ENCODE measurements around the gene TRMT112. TPM values are rescaled to one million over a fixed set of nuclear protein-coding genes. Genes with fewer than 3 reads are reported as not detected.
A peak's percentile ranks its signal among the peaks of the same experiment; 100 is the strongest.

TRMT112 gene
- total and polyA plus RNA-seq, 10 of the 15 experiments (the other 5 are each of a cell fraction or from before 2014, with no cell fraction given), result 212 to 455 (median 308) TPM

- TF ChIP-seq, protein P1, sequence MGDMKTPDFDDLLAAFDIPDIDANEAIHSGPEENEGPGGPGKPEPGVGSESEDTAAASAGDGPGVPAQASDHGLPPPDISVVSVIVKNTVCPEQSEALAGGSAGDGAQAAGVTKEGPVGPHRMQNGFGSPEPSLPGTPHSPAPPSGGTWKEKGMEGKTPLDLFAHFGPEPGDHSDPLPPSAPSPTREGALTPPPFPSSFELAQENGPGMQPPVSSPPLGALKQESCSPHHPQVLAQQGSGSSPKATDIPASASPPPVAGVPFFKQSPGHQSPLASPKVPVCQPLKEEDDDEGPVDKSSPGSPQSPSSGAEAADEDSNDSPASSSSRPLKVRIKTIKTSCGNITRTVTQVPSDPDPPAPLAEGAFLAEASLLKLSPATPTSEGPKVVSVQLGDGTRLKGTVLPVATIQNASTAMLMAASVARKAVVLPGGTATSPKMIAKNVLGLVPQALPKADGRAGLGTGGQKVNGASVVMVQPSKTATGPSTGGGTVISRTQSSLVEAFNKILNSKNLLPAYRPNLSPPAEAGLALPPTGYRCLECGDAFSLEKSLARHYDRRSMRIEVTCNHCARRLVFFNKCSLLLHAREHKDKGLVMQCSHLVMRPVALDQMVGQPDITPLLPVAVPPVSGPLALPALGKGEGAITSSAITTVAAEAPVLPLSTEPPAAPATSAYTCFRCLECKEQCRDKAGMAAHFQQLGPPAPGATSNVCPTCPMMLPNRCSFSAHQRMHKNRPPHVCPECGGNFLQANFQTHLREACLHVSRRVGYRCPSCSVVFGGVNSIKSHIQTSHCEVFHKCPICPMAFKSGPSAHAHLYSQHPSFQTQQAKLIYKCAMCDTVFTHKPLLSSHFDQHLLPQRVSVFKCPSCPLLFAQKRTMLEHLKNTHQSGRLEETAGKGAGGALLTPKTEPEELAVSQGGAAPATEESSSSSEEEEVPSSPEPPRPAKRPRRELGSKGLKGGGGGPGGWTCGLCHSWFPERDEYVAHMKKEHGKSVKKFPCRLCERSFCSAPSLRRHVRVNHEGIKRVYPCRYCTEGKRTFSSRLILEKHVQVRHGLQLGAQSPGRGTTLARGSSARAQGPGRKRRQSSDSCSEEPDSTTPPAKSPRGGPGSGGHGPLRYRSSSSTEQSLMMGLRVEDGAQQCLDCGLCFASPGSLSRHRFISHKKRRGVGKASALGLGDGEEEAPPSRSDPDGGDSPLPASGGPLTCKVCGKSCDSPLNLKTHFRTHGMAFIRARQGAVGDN (IDR thresholded peaks at IDR 0.05), result no peak
- peak in 1 of 2 experiments; percentile 37; a peak in 2 of 4 replicates for TF ChIP-seq BHLHE40 (IDR thresholded peaks at IDR 0.05; ENCODE audit: borderline replicate concordance in 1 of 2, low read depth in 2 of 2, low read length in 1 of 2)
- no peak for TF ChIP-seq ZNF384 (IDR thresholded peaks at IDR 0.05; ENCODE audit: borderline replicate concordance, low read depth, low read length)
- no peak for TF ChIP-seq JUND (IDR thresholded peaks at IDR 0.05; ENCODE audit: low read depth, low read length)
- TF ChIP-seq, protein P2, sequence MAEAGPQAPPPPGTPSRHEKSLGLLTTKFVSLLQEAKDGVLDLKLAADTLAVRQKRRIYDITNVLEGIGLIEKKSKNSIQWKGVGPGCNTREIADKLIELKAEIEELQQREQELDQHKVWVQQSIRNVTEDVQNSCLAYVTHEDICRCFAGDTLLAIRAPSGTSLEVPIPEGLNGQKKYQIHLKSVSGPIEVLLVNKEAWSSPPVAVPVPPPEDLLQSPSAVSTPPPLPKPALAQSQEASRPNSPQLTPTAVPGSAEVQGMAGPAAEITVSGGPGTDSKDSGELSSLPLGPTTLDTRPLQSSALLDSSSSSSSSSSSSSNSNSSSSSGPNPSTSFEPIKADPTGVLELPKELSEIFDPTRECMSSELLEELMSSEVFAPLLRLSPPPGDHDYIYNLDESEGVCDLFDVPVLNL (IDR thresholded peaks at IDR 0.05; ENCODE audit: low read depth, low read length), result no peak
- TF ChIP-seq SREBF2 (IDR thresholded peaks at IDR 0.05; ENCODE audit: low read length), result no peak
- TF ChIP-seq POLR2A (IDR thresholded peaks at IDR 0.05; ENCODE audit: low read depth, low read length), result 0 out of 2 replicates have a peak, but pooled peaks have one; percentile 47
- TF ChIP-seq ZBTB11 (CRISPR knock-in tag; IDR thresholded peaks at IDR 0.05), result no peak
- peak; percentile 31; the same call in 1 of the 2 replicates for TF ChIP-seq HDAC2 (IDR thresholded peaks at IDR 0.05)
- TF ChIP-seq WRNIP1 (IDR thresholded peaks at IDR 0.05; ENCODE audit: borderline replicate concordance, low read depth, low read length), result no peak
- peak; percentile 44; the same call in 1 of the 2 replicates for TF ChIP-seq IKZF1 (conservative IDR thresholded peaks at IDR 0.05)
Observed at GRCh38 chr11:64359712-64360445, 42.5 kb upstream of the TRMT112 start (continued).

Measured in GM12878 (cell line).